Left lobe of liver (tissue), 2 donors: Measurements from ENCODE around the gene HS3ST2. TPM values are rescaled to one million over a fixed set of nuclear protein-coding genes. Genes with fewer than 3 reads are reported as not detected.
"Not testable (repeated sequence)": the region's sequence is repeated elsewhere in the genome, so short reads cannot be mapped to it uniquely, and the experiment has no call there.

Experiments used
- ATAC-seq: fragments of 200-7000 bp; cut with Tn5 transposase; one replicate; pipeline ENCODE4 v1.9.1; 2020; ENCODE audit warnings: mild to moderate bottlenecking, moderate library complexity
- DNase-seq: peaks from one replicate; pipeline ENCODE4 v3.0.0-alpha.2; 2020; ENCODE audit warnings: low spot score
- total RNA-seq: library from RNA; stranded (reverse); gene quantifications from one replicate; pipeline ENCODE4 v1.2.1, GENCODE V29; 2021
- donor health status: DM: no; HTN: no; CAD: no; lungs with moderate emphysema.
- donor health status: DM: no; HTN: yes; CAD: no.

HS3ST2 gene
- total RNA-seq, 1 donor from 2014 or later = 0.20 TPM

DNA sequence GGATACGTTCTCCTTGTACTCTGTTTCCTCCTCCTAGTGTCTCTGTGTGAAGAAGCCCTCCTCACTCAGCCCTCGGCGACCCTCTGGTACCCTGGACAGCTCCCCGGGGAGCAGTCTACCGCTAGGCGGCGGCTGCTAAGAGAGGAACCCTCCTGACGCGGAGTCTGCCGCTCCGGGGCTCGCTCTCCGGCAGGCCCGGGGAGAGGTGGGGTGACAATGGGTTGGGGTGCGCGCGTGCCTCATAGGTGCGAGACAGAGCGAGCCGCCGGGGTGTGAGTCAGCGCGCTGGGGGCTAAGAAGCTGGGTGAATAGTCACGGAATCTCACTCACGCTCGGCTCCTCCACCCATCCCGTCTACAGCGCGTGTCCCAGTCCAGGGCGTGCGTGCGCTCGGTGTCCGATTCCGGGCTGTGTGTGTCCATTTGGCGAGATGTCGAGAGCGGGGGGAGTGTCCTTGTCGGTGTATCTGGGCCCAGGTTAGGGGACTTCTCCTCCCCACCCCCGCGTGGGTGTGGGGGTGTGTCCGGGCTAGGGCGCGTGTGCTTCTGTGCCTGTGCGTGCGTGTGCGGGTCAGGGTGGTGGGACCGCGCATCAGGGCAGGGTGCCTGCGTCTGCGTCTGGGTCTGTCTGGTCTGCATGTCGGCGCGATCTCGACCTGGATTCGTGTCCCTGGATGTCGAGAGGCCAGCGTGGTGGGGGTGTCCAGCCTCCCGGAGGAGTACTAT, 577 bp upstream of the HS3ST2 start:
- no peak for DNase-seq
- peak; percentile 62 for ATAC-seq

DNA sequence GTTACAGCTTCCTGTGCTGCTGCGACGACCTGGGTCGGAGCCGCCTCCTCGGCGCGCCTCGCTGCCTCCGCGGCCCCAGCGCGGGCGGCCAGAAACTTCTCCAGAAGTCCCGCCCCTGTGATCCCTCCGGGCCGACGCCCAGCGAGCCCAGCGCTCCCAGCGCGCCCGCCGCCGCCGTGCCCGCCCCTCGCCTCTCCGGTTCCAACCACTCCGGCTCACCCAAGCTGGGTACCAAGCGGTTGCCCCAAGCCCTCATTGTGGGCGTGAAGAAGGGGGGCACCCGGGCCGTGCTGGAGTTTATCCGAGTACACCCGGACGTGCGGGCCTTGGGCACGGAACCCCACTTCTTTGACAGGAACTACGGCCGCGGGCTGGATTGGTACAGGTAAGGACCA, 746 bp downstream of the HS3ST2 start:
- no peak for DNase-seq

GRCh38 chr16:22815863-22816262, 1.9 kb downstream of the HS3ST2 start:
- DNase-seq (no peak), ATAC-seq (no peak)

More for the DNA sequence above, 746 bp downstream of the HS3ST2 start:
- no peak for ATAC-seq

GRCh38 chr16:22816475-22816874, 2.5 kb downstream of the HS3ST2 start:
- DNase-seq (no peak), ATAC-seq (no peak)

- not testable (repeated sequence) for DNase-seq
Observed at GRCh38 chr16:22818736-22819135, 4.8 kb downstream of the HS3ST2 start.

GRCh38 chr16:22838681-22839080, 24.7 kb downstream of the HS3ST2 start:
- no peak for ATAC-seq

More at GRCh38 chr16:22818736-22819135, 4.8 kb downstream of the HS3ST2 start:
- not testable (repeated sequence) for ATAC-seq

GRCh38 chr16:22842031-22842430, 28.1 kb downstream of the HS3ST2 start:
- not testable (repeated sequence) for DNase-seq, ATAC-seq

More at GRCh38 chr16:22838681-22839080, 24.7 kb downstream of the HS3ST2 start:
- no peak for DNase-seq

GRCh38 chr16:22843122-22843521, 29.2 kb downstream of the HS3ST2 start:
- ATAC-seq (no peak), DNase-seq (no peak)

DNA sequence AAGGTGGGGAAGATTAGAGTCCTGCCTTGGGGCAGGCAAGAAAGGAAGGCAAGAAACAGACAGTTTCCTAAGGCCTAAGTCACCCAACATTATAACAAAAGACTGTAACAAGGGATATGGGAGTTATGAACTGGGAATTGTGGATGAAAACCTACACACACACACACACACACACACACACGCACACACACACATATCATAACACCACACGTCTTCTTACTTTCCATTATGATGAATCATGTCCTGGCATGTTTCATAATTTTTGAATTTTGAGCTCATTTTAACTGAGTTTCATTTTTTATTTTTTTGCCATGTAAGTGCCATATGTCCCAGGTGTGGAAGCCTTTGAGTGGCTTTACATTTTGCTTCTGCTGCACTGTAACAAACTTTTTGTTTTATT, 29.9 kb downstream of the HS3ST2 start:
- DNase-seq (no peak), ATAC-seq (no peak)

DNA sequence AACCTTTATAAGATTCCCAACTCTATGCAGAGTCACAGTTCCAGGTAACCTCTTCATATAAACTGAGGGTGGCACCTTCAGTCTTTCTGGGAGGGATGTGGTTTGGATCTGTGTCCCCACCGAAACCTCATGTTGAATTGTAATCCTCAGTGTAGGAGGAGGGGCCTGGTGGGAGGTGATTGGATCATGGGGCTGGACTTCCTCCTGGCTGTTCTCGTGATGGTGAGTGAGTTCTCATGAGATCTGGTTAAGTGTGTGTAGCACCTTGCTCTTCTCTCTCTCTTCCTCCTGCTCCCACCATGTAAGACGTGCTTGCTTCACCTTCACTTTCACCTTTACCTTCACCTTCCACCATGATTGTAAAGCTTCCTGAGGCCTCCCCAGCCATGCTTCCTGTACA, 30.5 kb downstream of the HS3ST2 start:
- no peak for DNase-seq

DNA sequence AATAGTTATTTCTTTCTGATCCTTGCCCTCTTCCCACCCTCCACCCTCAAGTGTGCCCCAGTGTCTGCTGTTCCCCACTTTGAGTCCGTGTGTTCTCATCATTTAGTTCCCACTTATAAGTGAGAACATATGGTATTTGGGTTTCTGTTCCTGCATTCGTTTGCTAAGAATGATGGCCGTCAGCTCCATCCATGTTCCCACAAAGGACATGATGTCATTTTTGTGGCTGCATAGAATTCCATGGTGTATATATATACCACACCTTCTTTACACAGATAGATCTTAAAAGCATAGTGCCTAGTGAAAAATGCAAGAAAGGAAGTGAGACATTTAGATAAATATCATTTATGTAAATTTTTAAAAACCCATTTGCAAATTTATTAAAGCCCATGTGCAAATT, 33.1 kb downstream of the HS3ST2 start:
- ATAC-seq (no peak), DNase-seq (no peak)

More for the DNA sequence above, 30.5 kb downstream of the HS3ST2 start:
- ATAC-seq = no peak

- ATAC-seq = no peak
- DNase-seq = no peak
Observed at GRCh38 chr16:22847690-22848089, 33.7 kb downstream of the HS3ST2 start.

DNA sequence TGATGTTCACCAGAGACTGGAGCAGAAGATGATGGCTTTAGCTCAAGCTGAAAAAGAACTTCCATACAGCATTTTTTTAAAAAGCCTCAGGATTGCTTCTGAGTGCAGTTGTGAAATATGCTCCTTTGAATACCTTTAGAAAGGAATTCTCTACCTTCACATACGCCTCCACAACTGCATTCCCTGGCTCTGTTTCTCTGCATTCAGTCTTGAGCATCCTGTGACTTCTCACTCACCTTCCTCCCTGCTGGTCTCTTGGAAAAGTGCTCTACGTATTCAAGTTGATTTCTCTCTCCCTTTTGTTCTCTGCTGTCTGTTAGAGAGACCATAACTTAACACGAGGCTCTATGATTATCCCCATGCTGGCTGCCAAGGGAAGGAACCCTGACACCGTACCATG, 34.5 kb downstream of the HS3ST2 start:
- no peak for ATAC-seq
- no peak for DNase-seq

DNA sequence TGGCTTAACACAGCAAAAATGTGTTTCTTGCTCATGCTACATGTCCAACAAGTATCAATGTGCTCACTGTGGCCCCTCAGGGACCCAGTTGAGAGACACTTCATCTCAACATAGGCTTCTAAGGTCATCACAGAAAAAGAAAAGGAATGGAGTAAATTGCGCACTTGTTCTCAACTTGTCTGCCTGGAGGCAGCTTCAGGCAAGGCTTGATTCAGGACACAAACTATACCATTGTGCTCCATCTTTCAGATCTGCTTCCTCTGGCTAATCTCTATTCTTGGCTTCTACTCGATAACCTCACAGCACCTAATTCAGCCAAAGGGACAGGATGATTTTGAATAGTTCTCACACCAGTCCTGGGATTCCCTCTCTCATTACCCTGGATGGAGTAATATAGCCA, 35.6 kb downstream of the HS3ST2 start:
- ATAC-seq = no peak
- no peak for DNase-seq

- no peak for DNase-seq
- ATAC-seq = no peak
Observed at GRCh38 chr16:22855231-22855630, 41.3 kb downstream of the HS3ST2 start.

DNA sequence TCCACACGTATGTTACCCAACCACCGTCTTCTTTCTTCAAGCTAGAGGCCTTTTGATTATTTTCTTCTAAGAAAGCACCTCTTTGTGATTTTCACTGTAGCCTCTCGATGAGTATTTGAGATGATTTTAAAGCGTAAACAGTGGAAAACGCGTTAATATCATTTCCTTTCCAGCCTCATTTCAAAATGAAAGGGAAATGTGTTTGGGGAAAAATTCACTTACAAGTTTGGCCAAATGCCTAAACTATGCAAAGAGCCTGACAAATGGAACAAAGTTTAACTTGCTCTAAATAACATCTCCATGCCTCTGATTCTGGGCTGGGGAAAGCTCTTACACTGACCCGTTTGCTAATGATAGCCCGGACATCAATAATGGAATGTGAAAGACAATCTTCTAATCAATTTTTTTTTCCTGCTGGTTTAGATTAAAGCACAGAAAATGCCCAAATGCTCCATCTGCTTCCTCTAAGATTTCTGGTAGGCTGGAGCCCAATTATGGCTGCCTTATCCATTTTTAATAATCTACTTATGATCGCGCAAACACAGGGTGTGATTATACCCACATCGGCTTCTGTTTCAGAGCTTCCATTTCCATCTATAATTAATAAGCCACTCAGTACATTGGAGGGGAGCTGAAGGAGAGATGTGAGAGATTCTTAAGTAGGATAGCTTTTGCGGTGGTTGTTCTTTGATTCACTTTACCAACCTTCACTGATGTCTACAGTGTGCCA, 43.5 kb downstream of the HS3ST2 start:
- ATAC-seq (no peak), DNase-seq (no peak)

DNA sequence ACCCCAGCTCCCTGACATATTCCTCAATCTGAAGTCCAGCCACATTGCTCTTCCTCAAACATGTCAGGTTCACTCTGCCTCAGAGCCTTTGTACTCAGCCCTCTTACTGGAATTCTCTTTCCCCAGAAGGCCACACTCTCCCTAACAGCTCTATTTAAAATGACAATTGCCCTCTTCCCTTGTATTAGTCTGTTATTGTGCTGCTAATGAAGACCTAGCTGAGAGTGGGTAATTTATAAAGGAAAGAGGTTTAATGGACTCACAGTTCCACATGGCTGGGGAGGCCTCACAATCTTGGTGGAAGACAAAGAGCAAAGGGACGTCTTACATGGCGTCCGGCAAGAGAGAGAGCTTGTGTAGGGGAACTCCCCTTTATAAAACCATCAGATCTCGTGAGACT, 46.0 kb downstream of the HS3ST2 start:
- ATAC-seq = no peak
- DNase-seq = no peak

GRCh38 chr16:22861580-22861979, 47.6 kb downstream of the HS3ST2 start:
- no peak for DNase-seq

GRCh38 chr16:22862046-22862445, 48.1 kb downstream of the HS3ST2 start:
- no peak for ATAC-seq
- no peak for DNase-seq

More at GRCh38 chr16:22861580-22861979, 47.6 kb downstream of the HS3ST2 start:
- ATAC-seq = no peak

GRCh38 chr16:22864375-22864774, 50.4 kb downstream of the HS3ST2 start:
- DNase-seq = no peak
- ATAC-seq = no peak

DNA sequence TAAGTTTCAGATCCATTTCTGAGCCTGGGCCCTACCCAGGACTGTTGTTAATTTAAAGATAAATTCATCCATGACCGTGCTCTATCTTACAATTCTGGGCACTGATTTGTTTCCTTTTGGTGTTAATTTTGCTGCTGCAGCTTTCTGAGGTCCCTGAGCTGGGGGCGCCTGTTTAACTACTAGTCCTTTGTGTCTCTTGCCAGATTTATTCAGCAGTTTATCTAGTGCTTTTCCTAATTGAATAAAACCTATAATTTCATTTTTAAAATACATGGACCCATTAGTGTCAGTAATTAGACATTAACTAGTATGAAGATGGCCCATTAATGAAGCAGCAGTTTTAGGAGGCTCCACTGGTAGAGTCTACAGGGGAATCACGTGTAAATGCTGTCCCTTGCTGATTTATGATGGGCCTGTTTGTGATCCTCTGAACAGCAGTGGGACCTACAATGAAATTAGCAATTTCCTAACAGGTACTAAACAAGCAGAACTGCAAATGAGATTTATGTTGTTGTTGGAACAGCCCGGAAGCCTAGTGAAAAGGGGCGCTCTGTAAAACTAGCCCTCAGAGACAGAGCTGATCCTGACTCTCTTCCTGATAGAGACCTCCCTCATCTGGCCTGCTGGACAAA, 54.7 kb downstream of the HS3ST2 start:
- ATAC-seq (no peak), DNase-seq (no peak)

- ATAC-seq = no peak
- DNase-seq = no peak
Observed at GRCh38 chr16:22871861-22872260, 57.9 kb downstream of the HS3ST2 start.
